Measurements from ENCODE around the gene ATAD3A.
A peak's percentile ranks its signal among the peaks of the same experiment; 100 is the strongest.
"Not testable (repeated sequence)": the region's sequence is repeated elsewhere in the genome, so short reads cannot be mapped to it uniquely, and the experiment has no call there.

- TF ChIP-seq CTCF (IDR thresholded peaks at IDR 0.05): peak; percentile 66
- not testable (repeated sequence) for TF ChIP-seq POLR2AphosphoS5 (IDR thresholded peaks at IDR 0.05; ENCODE audit: low read depth, low read length)
- TF ChIP-seq, protein P1, sequence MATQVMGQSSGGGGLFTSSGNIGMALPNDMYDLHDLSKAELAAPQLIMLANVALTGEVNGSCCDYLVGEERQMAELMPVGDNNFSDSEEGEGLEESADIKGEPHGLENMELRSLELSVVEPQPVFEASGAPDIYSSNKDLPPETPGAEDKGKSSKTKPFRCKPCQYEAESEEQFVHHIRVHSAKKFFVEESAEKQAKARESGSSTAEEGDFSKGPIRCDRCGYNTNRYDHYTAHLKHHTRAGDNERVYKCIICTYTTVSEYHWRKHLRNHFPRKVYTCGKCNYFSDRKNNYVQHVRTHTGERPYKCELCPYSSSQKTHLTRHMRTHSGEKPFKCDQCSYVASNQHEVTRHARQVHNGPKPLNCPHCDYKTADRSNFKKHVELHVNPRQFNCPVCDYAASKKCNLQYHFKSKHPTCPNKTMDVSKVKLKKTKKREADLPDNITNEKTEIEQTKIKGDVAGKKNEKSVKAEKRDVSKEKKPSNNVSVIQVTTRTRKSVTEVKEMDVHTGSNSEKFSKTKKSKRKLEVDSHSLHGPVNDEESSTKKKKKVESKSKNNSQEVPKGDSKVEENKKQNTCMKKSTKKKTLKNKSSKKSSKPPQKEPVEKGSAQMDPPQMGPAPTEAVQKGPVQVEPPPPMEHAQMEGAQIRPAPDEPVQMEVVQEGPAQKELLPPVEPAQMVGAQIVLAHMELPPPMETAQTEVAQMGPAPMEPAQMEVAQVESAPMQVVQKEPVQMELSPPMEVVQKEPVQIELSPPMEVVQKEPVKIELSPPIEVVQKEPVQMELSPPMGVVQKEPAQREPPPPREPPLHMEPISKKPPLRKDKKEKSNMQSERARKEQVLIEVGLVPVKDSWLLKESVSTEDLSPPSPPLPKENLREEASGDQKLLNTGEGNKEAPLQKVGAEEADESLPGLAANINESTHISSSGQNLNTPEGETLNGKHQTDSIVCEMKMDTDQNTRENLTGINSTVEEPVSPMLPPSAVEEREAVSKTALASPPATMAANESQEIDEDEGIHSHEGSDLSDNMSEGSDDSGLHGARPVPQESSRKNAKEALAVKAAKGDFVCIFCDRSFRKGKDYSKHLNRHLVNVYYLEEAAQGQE (IDR thresholded peaks at IDR 0.05; ENCODE audit: insufficient read depth in 1 of 2, low read depth in 2 of 2, low read length in 1 of 2): not testable (repeated sequence)
These were observed 6.6 kb upstream of the ATAD3A start for GRCh38 chr1:1505366-1505798.
